OCI-LY1 (cell line): ENCODE results near the gene APLP2.

Experiments used
- H2AFZ ChIP-seq: fragments of 200-600 bp; sonication (generic), shearing (Covaris generic); 2 replicates; pipeline ENCODE4 v1.6.0; 2014; ENCODE audit warnings: antibody characterized with exemption, mild to moderate bottlenecking, low read length
- H3F3A ChIP-seq: fragments of 200-600 bp; sonication (generic), shearing (Covaris generic); 2 replicates; pipeline ENCODE4 v1.6.0; 2014; ENCODE audit warnings: mild to moderate bottlenecking, antibody characterized with exemption, low read length, moderate library complexity; ENCODE audit not compliant: insufficient read depth
- H3K27ac ChIP-seq: fragments of 200-600 bp; sonication (generic); 2 replicates; pipeline ENCODE4 v1.5.1; 2014; ENCODE audit warnings: low read length, mixed run types, mild to moderate bottlenecking, low read depth; ENCODE audit not compliant: poor library complexity, severe bottlenecking
- H3K27me3 ChIP-seq: fragments of 200-600 bp; sonication (generic); 2 replicates; pipeline ENCODE4 v1.6.0; 2014; ENCODE audit warnings: antibody characterized with exemption, mild to moderate bottlenecking, low read length, moderate library complexity; ENCODE audit not compliant: insufficient read depth
- H3K36me3 ChIP-seq: fragments of 200-600 bp; sonication (generic); 2 replicates; pipeline ENCODE4 v1.6.1; 2014; ENCODE audit warnings: mild to moderate bottlenecking, antibody characterized with exemption, low read length, moderate library complexity, mixed read lengths; ENCODE audit not compliant: insufficient read depth
- H3K4me1 ChIP-seq: fragments of 200-600 bp; sonication (generic); 2 replicates; pipeline ENCODE4 v1.5.1; 2014; ENCODE audit warnings: mild to moderate bottlenecking, low read length, moderate library complexity; ENCODE audit not compliant: insufficient read depth, severe bottlenecking
- H3K4me2 ChIP-seq: fragments of 200-600 bp; sonication (generic), shearing (Covaris generic); 2 replicates; pipeline ENCODE4 v1.6.1; 2014; ENCODE audit warnings: low read length
- H3K4me3 ChIP-seq: fragments of 200-600 bp; sonication (generic); 2 replicates; pipeline ENCODE4 v1.5.1; 2014; ENCODE audit warnings: low read length, low read depth, mild to moderate bottlenecking, mixed read lengths; ENCODE audit not compliant: poor library complexity, severe bottlenecking
- H3K79me2 ChIP-seq: fragments of 200-600 bp; shearing (Covaris generic); 2 replicates; pipeline ENCODE4 v1.6.1; 2016; ENCODE audit warnings: mixed run types, low read length, mixed read lengths; ENCODE audit not compliant: insufficient read depth
- H3K9ac ChIP-seq: fragments of 200-600 bp; sonication (generic), shearing (Covaris generic); 2 replicates; pipeline ENCODE4 v1.6.1; 2014; ENCODE audit warnings: mild to moderate bottlenecking, low read length, mixed read lengths
- H3K9me2 ChIP-seq: fragments of 200-600 bp; sonication (generic), shearing (Covaris generic); 2 replicates; pipeline ENCODE4 v1.6.1; 2014; ENCODE audit warnings: low read depth, mild to moderate bottlenecking, low read length, mixed read lengths
- H3K9me3 ChIP-seq: fragments of 200-600 bp; shearing (Covaris generic); 2 replicates; pipeline ENCODE4 v1.6.1; 2014; ENCODE audit warnings: low read length, mixed read lengths
- H4K20me1 ChIP-seq: fragments of 200-600 bp; sonication (generic), shearing (Covaris generic); 2 replicates; pipeline ENCODE4 v1.6.0; 2016; ENCODE audit warnings: mild to moderate bottlenecking, low read length; ENCODE audit not compliant: insufficient read depth
- EZH2 ChIP-seq: fragments of 200-600 bp; sonication (generic), shearing (Covaris generic); IDR thresholded peaks from 2 replicates; pipeline ENCODE4 v1.8.0; 2017; ENCODE audit warnings: borderline replicate concordance, mixed run types, mild to moderate bottlenecking, antibody characterized with exemption, low read length, moderate library complexity, mixed read lengths
- TF ChIP-seq, protein P1 (sequence below): fragments of 200-600 bp; sonication (generic), shearing (Covaris generic); IDR thresholded peaks from 2 replicates; pipeline ENCODE4 v1.5.1; 2017; ENCODE audit warnings: mild to moderate bottlenecking, antibody characterized with exemption, low read length, moderate library complexity, mixed read lengths

Gene APLP2

DNA sequence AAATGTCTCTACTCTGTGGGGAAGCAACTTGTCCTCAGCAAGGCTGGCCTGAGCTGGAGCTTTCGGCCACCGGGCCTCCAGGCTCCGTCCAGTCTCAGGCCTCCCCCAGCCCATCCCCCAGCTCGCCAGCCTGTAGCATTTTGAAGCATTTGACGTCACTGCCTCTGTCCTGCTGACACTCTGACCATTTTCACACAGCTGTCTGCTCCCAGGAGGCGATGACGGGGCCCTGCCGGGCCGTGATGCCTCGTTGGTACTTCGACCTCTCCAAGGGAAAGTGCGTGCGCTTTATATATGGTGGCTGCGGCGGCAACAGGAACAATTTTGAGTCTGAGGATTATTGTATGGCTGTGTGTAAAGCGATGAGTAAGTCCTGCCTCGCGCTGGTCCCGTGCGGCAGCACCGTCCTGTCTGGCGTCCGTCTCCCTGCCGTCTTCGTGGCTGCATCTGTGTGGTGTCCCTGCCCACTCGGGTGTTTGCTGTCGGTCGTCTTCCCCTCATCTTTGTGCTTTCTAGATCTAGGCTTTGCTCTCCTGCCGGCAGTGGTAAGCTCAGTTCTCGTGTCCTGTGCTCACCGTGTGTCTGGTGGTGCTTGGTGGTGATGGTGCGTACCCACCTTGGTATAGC lies 53.8 kb downstream of the APLP2 start:
- Histone ChIP-seq H3K9me3 (no peaks in the 10 kb centered on the region), H3F3A (no peaks in the 10 kb centered on the region), H3K27ac (no peak overlapping the region), H3K4me3 (no peak overlapping the region), H3K4me2 (no peak overlapping the region), H2AFZ (no peak overlapping the region), H3K9me2 (no peaks in the 10 kb centered on the region), H3K79me2 (no peaks in the 10 kb centered on the region), H3K27me3 (no peaks in the 10 kb centered on the region), H3K36me3 (peaks cover 73% of the 10 kb centered on the region), H3K4me1 (peaks cover 40% of the 10 kb centered on the region), H3K9ac (no peak overlapping the region), H4K20me1 (no peaks in the 10 kb centered on the region)
- no peak for TF ChIP-seq EZH2
- TF ChIP-seq, protein P1, sequence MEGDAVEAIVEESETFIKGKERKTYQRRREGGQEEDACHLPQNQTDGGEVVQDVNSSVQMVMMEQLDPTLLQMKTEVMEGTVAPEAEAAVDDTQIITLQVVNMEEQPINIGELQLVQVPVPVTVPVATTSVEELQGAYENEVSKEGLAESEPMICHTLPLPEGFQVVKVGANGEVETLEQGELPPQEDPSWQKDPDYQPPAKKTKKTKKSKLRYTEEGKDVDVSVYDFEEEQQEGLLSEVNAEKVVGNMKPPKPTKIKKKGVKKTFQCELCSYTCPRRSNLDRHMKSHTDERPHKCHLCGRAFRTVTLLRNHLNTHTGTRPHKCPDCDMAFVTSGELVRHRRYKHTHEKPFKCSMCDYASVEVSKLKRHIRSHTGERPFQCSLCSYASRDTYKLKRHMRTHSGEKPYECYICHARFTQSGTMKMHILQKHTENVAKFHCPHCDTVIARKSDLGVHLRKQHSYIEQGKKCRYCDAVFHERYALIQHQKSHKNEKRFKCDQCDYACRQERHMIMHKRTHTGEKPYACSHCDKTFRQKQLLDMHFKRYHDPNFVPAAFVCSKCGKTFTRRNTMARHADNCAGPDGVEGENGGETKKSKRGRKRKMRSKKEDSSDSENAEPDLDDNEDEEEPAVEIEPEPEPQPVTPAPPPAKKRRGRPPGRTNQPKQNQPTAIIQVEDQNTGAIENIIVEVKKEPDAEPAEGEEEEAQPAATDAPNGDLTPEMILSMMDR, result no peak

DNA sequence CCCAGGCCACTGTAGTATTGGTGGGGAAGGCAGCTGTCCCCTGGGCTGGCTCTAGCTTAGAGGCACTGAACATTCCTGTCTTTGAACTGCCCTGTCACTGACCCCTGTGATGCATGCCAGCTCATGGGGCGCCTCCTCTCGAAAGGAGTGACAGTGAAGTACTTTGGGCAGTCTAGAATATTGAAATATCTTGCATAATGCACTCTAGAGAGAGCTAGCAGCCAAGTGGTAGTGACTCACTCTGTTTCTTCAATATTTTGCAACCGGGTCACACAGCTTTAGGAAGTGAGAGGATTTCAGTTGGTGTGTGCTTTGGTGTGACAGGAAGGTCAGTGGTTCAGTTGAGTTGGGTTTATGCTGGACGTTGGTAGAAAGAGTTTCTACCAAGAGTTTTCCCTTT lies 54.4 kb downstream of the APLP2 start:
- Histone ChIP-seq H3K4me1 (peaks cover 34% of the 10 kb centered on the region), H3K9me3 (no peaks in the 10 kb centered on the region), H3F3A (no peaks in the 10 kb centered on the region), H3K9ac (no peak overlapping the region), H3K9me2 (no peaks in the 10 kb centered on the region), H3K4me3 (no peak overlapping the region), H3K79me2 (no peaks in the 10 kb centered on the region), H3K27ac (no peak overlapping the region), H3K36me3 (peaks cover 79% of the 10 kb centered on the region), H3K27me3 (no peaks in the 10 kb centered on the region), H2AFZ (no peak overlapping the region), H3K4me2 (no peak overlapping the region), H4K20me1 (no peaks in the 10 kb centered on the region)
- no peak for TF ChIP-seq EZH2

DNA sequence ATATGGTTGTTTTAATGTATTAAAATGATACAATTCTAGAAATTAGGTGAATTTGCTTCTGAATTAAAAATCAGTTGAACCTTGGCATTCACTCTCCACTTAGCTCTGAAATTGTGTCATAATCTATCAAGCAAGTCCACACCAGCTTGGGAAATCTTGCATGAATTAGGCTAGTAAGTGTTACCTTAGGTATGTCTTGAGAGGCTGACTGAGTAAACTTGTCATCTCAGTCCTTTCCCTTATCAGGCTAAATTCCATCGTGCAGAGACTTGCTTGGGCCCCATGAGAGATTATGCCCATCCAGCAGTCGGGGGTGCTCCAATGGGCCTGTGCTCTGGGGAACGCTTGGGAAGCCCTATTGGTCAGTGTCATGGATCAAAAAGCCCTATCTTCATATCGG lies 55.9 kb downstream of the APLP2 start:
- H3K4me3 ChIP-seq, result no peak overlapping the region
- H3K27ac ChIP-seq, result no peak overlapping the region
- H3K9me3 ChIP-seq, result no peaks in the 10 kb centered on the region
- H3K9ac ChIP-seq, result no peak overlapping the region
- TF ChIP-seq EZH2, result no peak
- TF ChIP-seq, protein P1, result no peak
- peaks cover 91% of the 10 kb centered on the region for H3K36me3 ChIP-seq
- no peaks in the 10 kb centered on the region for H3K9me2 ChIP-seq
- no peak overlapping the region for H3K4me2 ChIP-seq
- H3K79me2 ChIP-seq, result no peaks in the 10 kb centered on the region
- no peaks in the 10 kb centered on the region for H3K27me3 ChIP-seq
- H2AFZ ChIP-seq, result no peak overlapping the region
- H3F3A ChIP-seq, result no peaks in the 10 kb centered on the region
- H4K20me1 ChIP-seq, result no peaks in the 10 kb centered on the region
- H3K4me1 ChIP-seq, result peaks cover 19% of the 10 kb centered on the region

DNA sequence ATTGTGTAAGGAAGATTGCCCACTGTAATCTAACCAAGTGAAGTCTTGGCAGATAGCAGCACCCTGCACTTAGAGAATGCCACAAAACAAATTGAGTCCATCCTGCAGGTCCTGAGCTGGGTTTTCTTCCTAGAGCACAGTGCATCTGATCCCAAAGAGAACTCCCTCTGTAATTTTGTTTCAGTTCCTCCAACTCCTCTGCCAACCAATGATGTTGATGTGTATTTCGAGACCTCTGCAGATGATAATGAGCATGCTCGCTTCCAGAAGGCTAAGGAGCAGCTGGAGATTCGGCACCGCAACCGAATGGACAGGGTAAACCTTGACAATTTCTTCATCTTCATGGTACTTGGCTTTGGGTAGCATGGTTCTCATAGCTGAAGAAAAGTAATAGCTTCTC lies 56.8 kb downstream of the APLP2 start:
- H3K36me3 ChIP-seq, result peaks cover 97% of the 10 kb centered on the region

More for the DNA sequence above, 56.8 kb downstream of the APLP2 start:
- Histone ChIP-seq H4K20me1 (no peaks in the 10 kb centered on the region), H3K9ac (no peak overlapping the region), H3F3A (no peaks in the 10 kb centered on the region), H3K27me3 (no peaks in the 10 kb centered on the region), H3K9me3 (no peaks in the 10 kb centered on the region), H3K79me2 (no peaks in the 10 kb centered on the region), H3K9me2 (no peaks in the 10 kb centered on the region), H3K4me1 (peaks cover 13% of the 10 kb centered on the region), H3K4me3 (no peak overlapping the region), H3K27ac (no peak overlapping the region), H3K4me2 (no peak overlapping the region), H2AFZ (no peak overlapping the region)
- TF ChIP-seq, protein P1, result no peak
- no peak for TF ChIP-seq EZH2
